MCF 10A (cell line): ENCODE measurements around the gene ABCA13. TPM values are rescaled to one million over a fixed set of nuclear protein-coding genes. Genes with fewer than 3 reads are reported as not detected.

Experiments
- BruUV-seq: library from RNA; stranded (reverse); fragments of 400-500 nt; replicated peaks from 2 replicates; lab custom pipeline; 2021; lab: Mats Ljungman, UMichigan
- CTCF ChIA-PET: fragments of 300-600 bp; sonication (Branson Sonifier 250); formaldehyde crosslinking; extraction: SDS; loops from one replicate; lab custom pipeline; 2021; ENCODE audit warnings: antibody characterized with exemption, inconsistent platforms; lab: Yijun Ruan, JAX
- POLR2A ChIA-PET: fragments of 300-600, 350-650 bp; sonication (Branson Sonifier 250); formaldehyde crosslinking; extraction: SDS; loops from one replicate; lab custom pipeline; 2020; ENCODE audit warnings: antibody characterized with exemption, inconsistent platforms; lab: Yijun Ruan, JAX
- DNase-seq: peaks from one replicate; pipeline ENCODE4 v3.0.0-alpha.2; 2018; ENCODE audit not compliant: unreplicated experiment
- H3K27ac Mint-ChIP-seq: one replicate; pipeline ENCODE4 v1.8.0; 2022; ENCODE audit warnings: mild to moderate bottlenecking, low read depth, mixed read lengths; ENCODE audit not compliant: unreplicated experiment
- H3K27me3 Mint-ChIP-seq: one replicate; pipeline ENCODE4 v1.8.0; 2022; ENCODE audit warnings: mixed read lengths; ENCODE audit not compliant: insufficient read depth, unreplicated experiment
- H3K36me3 Mint-ChIP-seq: one replicate; pipeline ENCODE4 v1.8.0; 2022; ENCODE audit warnings: mild to moderate bottlenecking, moderate library complexity, mixed read lengths; ENCODE audit not compliant: insufficient read depth, unreplicated experiment
- H3K4me1 Mint-ChIP-seq: one replicate; pipeline ENCODE4 v1.8.0; 2022; ENCODE audit warnings: mixed read lengths; ENCODE audit not compliant: insufficient read depth, unreplicated experiment
- H3K4me3 Mint-ChIP-seq: one replicate; pipeline ENCODE4 v1.8.0; 2022; ENCODE audit warnings: mild to moderate bottlenecking, moderate library complexity, mixed read lengths; ENCODE audit not compliant: unreplicated experiment
- H3K9me3 Mint-ChIP-seq: one replicate; pipeline ENCODE4 v1.8.0; 2022; ENCODE audit warnings: mixed read lengths; ENCODE audit not compliant: unreplicated experiment
- CTCF ChIP-seq: fragments of 200-600 bp; IDR thresholded peaks from one replicate; pipeline ENCODE4 v1.8.0; 2022; ENCODE audit warnings: antibody characterized with exemption, mild to moderate bottlenecking; ENCODE audit not compliant: unreplicated experiment
- intact Hi-C: fragments of 100-400 bp; cut with micrococcal nuclease; formaldehyde crosslinking; loops from 2 replicates; pipeline ENCODE4 v1.14.1; 2022
- total RNA-seq: library from RNA; stranded (reverse); gene quantifications from 2 replicates; pipeline ENCODE4 v1.2.3, GENCODE V29; 2022

The ABCA13 gene
- total RNA-seq, 1 experiment from 2014 or later = 0.30 TPM

- CTCF ChIA-PET = no interaction called here
- BruUV-seq = no TSS peak
- no peak overlapping the region for H3K4me3 Mint-ChIP-seq
- H3K36me3 Mint-ChIP-seq = no peaks in the 10 kb centered on the region
- no peaks in the 10 kb centered on the region for H3K9me3 Mint-ChIP-seq
- DNase-seq = peak; percentile 27
- H3K4me1 Mint-ChIP-seq = peaks cover 6% of the 10 kb centered on the region
- POLR2A ChIA-PET = no interaction called here
- H3K27me3 Mint-ChIP-seq = peaks cover 20% of the 10 kb centered on the region
- no peak overlapping the region for H3K27ac Mint-ChIP-seq
- intact Hi-C loops = no loop called here
- no peak for TF ChIP-seq CTCF
These were observed 79.2 kb downstream of the ABCA13 start for GRCh38 chr7:48250441-48250951.

GRCh38 chr7:48251766-48252165 lies 80.5 kb downstream of the ABCA13 start:
- H3K27ac Mint-ChIP-seq = no peak overlapping the region
- H3K36me3 Mint-ChIP-seq = no peaks in the 10 kb centered on the region
- H3K4me3 Mint-ChIP-seq = no peak overlapping the region
- intact Hi-C loops = no loop called here
- BruUV-seq = no TSS peak
- no peak for TF ChIP-seq CTCF
- peaks cover 6% of the 10 kb centered on the region for H3K4me1 Mint-ChIP-seq
- POLR2A ChIA-PET = no interaction called here
- peaks cover 10% of the 10 kb centered on the region for H3K27me3 Mint-ChIP-seq
- CTCF ChIA-PET = interaction anchor here (1.0 kb wide), 1 partner anchor 86 kb away, joined by 3 read pairs; no protein-coding TSS in a partner anchor
- no peak for DNase-seq
- peaks cover 2% of the 10 kb centered on the region for H3K9me3 Mint-ChIP-seq

GRCh38 chr7:48252995-48253394 lies 81.7 kb downstream of the ABCA13 start:
- DNase-seq = no peak
- TF ChIP-seq CTCF = no peak
- Mint-ChIP-seq H3K27ac (no peak overlapping the region), H3K27me3 (no peaks in the 10 kb centered on the region), H3K36me3 (no peaks in the 10 kb centered on the region), H3K9me3 (peaks cover 8% of the 10 kb centered on the region), H3K4me1 (peaks cover 6% of the 10 kb centered on the region), H3K4me3 (no peak overlapping the region)
- intact Hi-C loops = no loop called here
- BruUV-seq = no TSS peak
- POLR2A ChIA-PET = no interaction called here
- CTCF ChIA-PET = no interaction called here

GRCh38 chr7:48255046-48255445 lies 83.8 kb downstream of the ABCA13 start:
- Mint-ChIP-seq H3K9me3 (peaks cover 8% of the 10 kb centered on the region), H3K36me3 (no peaks in the 10 kb centered on the region), H3K27me3 (no peaks in the 10 kb centered on the region), H3K27ac (no peak overlapping the region), H3K4me3 (no peak overlapping the region), H3K4me1 (peaks cover 6% of the 10 kb centered on the region)
- intact Hi-C loops = no loop called here
- BruUV-seq = no TSS peak
- no peak for TF ChIP-seq CTCF
- POLR2A ChIA-PET = no interaction called here
- peak; percentile 5 for DNase-seq
- CTCF ChIA-PET = interaction anchor here (0.6 to 0.8 kb wide), 2 partner anchors 9 to 36 kb away, joined by 3 read pairs; no protein-coding TSS in a partner anchor
